Keratinocyte (primary cell): ENCODE data around the gene RARA.

Experiments
- CTCF ChIP-seq, 3 experiments: IDR thresholded peaks in 1 of 3; conservative IDR thresholded peaks in 1 of 3; optimal IDR thresholded peaks in 1 of 3; 2 replicates in 2 of 3; 3 replicates in 1 of 3; pipeline versions ENCODE3 to v1.5.1; 2011; ENCODE audit warnings: low read length in 3 of 3, mild to moderate bottlenecking in 3 of 3, moderate library complexity in 2 of 3, control low read depth in 1 of 3, inconsistent platforms in 1 of 3; ENCODE audit not compliant: insufficient read depth in 2 of 3; ENCODE audit errors: extremely low read depth in 1 of 3
- EZH2 ChIP-seq: IDR thresholded peaks from one replicate; pipeline ENCODE4 v1.6.1; 2012; ENCODE audit warnings: inconsistent platforms, mild to moderate bottlenecking, low read length, moderate library complexity

- TF ChIP-seq CTCF (optimal IDR thresholded peaks at IDR 0.05 in 1 of 3, IDR thresholded peaks at IDR 0.05 in 1 of 3, conservative IDR thresholded peaks at IDR 0.05 in 1 of 3; ENCODE audit: extremely low read depth in 1 of 3, insufficient read depth in 2 of 3, low read length in 3 of 3) = no peak
- no peak for TF ChIP-seq EZH2
Observed at GRCh38 chr17:40348562-40349476, 39.8 kb downstream of the RARA start.
